ENCODE results near the gene MICA. TPM values are rescaled to one million over a fixed set of nuclear protein-coding genes. Genes with fewer than 3 reads are reported as not detected.

MICA gene
- total and polyA plus RNA-seq, 9 of the 15 experiments (the other 6 are each of a cell fraction or from before 2014, with no cell fraction given) = 11.8 to 24.6 (median 16.7) TPM

- no peaks in the 10 kb centered on the region for H3K36me3 ChIP-seq (ENCODE audit: control insufficient read depth, insufficient read depth, low read length)
- H3K9ac ChIP-seq (ENCODE audit: insufficient read depth in 1 of 2, low read depth in 2 of 2, low read length in 2 of 2) = no peak overlapping the region
- H3K9me1 ChIP-seq (ENCODE audit: control insufficient read depth, insufficient read depth, low read length) = no peaks in the 10 kb centered on the region
- H3K9me3 ChIP-seq (replicated peaks; ENCODE audit: control insufficient read depth, insufficient read depth, low read depth, low read length) = no peaks in the 10 kb centered on the region
- H3K4me2 ChIP-seq (ENCODE audit: insufficient read depth, low read length) = no peak overlapping the region
- no peak for ATAC-seq
- peaks cover 25 to 33% of the 10 kb centered on the region in 2 experiments for H3K27me3 ChIP-seq (ENCODE audit: control insufficient read depth in 2 of 2, insufficient read depth in 2 of 2, low read length in 2 of 2)
- no TSS peak for BruUV-seq (replicated peaks)
- peaks cover 0 to 12% of the 10 kb centered on the region in 2 experiments; a peak in 2 of 5 replicates for H3K4me1 ChIP-seq (replicated peaks in 1 of 2; ENCODE audit: control insufficient read depth in 2 of 2, insufficient read depth in 2 of 2, low read length in 2 of 2)
- ChIA-PET POLR2A (no interaction called here), CTCF (ENCODE audit: low intra/inter-chr PET ratio) (no interaction called here)
- no peaks in the 10 kb centered on the region for H4K20me1 ChIP-seq (replicated peaks; ENCODE audit: control insufficient read depth, insufficient read depth, low read length)
- H3K79me2 ChIP-seq (ENCODE audit: control insufficient read depth, insufficient read depth, low read length) = no peaks in the 10 kb centered on the region
- H2AFZ ChIP-seq (ENCODE audit: low read depth, low read length) = no peak overlapping the region
- H3K27ac ChIP-seq (ENCODE audit: extremely low read depth, low read depth, low read length) = no peak overlapping the region
- no peak overlapping the region for H3K4me3 ChIP-seq
- in situ Hi-C loops (cut with MboI) (no loop called here), intact Hi-C loops (cut with micrococcal nuclease) (loop anchor here (2.0 kb wide), 1 partner anchor 85 kb away; the partner anchor contains the start of gene HLA-C)
- 9% methylated on average over 6 of the region's 6 CpGs for WGBS (ENCODE audit: insufficient coverage, low coverage, missing lambda C conversion rate)
- DNase-seq (ENCODE audit: extremely low read depth in 1 of 4, low spot score in 3 of 4) = no peak
- FAIRE-seq = no peak
- TF ChIP-seq, protein P1, sequence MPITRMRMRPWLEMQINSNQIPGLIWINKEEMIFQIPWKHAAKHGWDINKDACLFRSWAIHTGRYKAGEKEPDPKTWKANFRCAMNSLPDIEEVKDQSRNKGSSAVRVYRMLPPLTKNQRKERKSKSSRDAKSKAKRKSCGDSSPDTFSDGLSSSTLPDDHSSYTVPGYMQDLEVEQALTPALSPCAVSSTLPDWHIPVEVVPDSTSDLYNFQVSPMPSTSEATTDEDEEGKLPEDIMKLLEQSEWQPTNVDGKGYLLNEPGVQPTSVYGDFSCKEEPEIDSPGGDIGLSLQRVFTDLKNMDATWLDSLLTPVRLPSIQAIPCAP (CRISPR knock-in tag; IDR thresholded peaks at IDR 0.05; ENCODE audit: borderline replicate concordance) = no peak
- TF ChIP-seq ZFP1 (CRISPR knock-in tag; IDR thresholded peaks at IDR 0.05) (no peak), ADNP (tag; IDR thresholded peaks at IDR 0.05) (no peak), ATF7 (IDR thresholded peaks at IDR 0.05) (no peak), HMG20A (CRISPR knock-in tag; conservative IDR thresholded peaks at IDR 0.05) (no peak), ZNF830 (CRISPR knock-in tag; IDR thresholded peaks at IDR 0.05) (no peak), ZNF197 (CRISPR knock-in tag; IDR thresholded peaks at IDR 0.05; ENCODE audit: low read depth) (no peak), KAT7 (CRISPR knock-in tag; IDR thresholded peaks at IDR 0.05; ENCODE audit: borderline replicate concordance) (no peak), ZNF79 (CRISPR knock-in tag; IDR thresholded peaks at IDR 0.05; ENCODE audit: low read depth) (no peak), SREBF2 (CRISPR knock-in tag; IDR thresholded peaks at IDR 0.05) (no peak), NFIX (CRISPR knock-in tag; IDR thresholded peaks at IDR 0.05; ENCODE audit: low read depth) (no peak)
- TF ChIP-seq, protein P2, sequence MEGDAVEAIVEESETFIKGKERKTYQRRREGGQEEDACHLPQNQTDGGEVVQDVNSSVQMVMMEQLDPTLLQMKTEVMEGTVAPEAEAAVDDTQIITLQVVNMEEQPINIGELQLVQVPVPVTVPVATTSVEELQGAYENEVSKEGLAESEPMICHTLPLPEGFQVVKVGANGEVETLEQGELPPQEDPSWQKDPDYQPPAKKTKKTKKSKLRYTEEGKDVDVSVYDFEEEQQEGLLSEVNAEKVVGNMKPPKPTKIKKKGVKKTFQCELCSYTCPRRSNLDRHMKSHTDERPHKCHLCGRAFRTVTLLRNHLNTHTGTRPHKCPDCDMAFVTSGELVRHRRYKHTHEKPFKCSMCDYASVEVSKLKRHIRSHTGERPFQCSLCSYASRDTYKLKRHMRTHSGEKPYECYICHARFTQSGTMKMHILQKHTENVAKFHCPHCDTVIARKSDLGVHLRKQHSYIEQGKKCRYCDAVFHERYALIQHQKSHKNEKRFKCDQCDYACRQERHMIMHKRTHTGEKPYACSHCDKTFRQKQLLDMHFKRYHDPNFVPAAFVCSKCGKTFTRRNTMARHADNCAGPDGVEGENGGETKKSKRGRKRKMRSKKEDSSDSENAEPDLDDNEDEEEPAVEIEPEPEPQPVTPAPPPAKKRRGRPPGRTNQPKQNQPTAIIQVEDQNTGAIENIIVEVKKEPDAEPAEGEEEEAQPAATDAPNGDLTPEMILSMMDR (IDR thresholded peaks at IDR 0.05 in 2 of 3, conservative IDR thresholded peaks at IDR 0.05 in 1 of 3; ENCODE audit: insufficient read depth in 2 of 3, low read depth in 1 of 3, low read length in 3 of 3) = no peak
Observed at GRCh38 chr6:31357886-31358285, 45.5 kb upstream of the MICA start.
